RWPE2 (cell line): ENCODE results near the gene CIAO2A.

Experiments used
- ATAC-seq: fragments of 200-7000 bp; cut with Tn5 transposase; 3 replicates; pipeline ENCODE4 v1.9.1; 2021; ENCODE audit warnings: low read depth
- DNase-seq: peaks from one replicate; pipeline ENCODE4 v3.0.0-alpha.2; 2020; ENCODE audit warnings: low spot score
- H3K27ac ChIP-seq: fragments of 450-650 bp; 2 replicates; pipeline ENCODE4 v1.5.1; 2017; ENCODE audit warnings: mild to moderate bottlenecking; ENCODE audit not compliant: poor library complexity, severe bottlenecking
- H3K27me3 ChIP-seq: fragments of 250-450 bp; sonication (Bioruptor Pico); 2 replicates; pipeline ENCODE4 v1.5.1; 2021; ENCODE audit warnings: mild to moderate bottlenecking, moderate library complexity; ENCODE audit not compliant: insufficient read depth, poor library complexity, severe bottlenecking
- H3K36me3 ChIP-seq: fragments of 250-450 bp; sonication (Bioruptor Pico); 2 replicates; pipeline ENCODE4 v1.5.1; 2020; ENCODE audit warnings: low read depth, mild to moderate bottlenecking, moderate library complexity
- H3K4me1 ChIP-seq: fragments of 250-450 bp; sonication (Bioruptor Pico); 2 replicates; pipeline ENCODE4 v1.5.1; 2021; ENCODE audit warnings: mild to moderate bottlenecking, moderate library complexity; ENCODE audit not compliant: insufficient read depth, poor library complexity, severe bottlenecking
- H3K4me3 ChIP-seq: fragments of 250-450 bp; sonication (Bioruptor Pico); 2 replicates; pipeline ENCODE4 v1.5.1; 2021; ENCODE audit warnings: mild to moderate bottlenecking, moderate library complexity; ENCODE audit not compliant: severe bottlenecking
- H3K9me3 ChIP-seq: fragments of 250-450 bp; sonication (Bioruptor Pico); 2 replicates; pipeline ENCODE4 v1.5.1; 2021; ENCODE audit warnings: mild to moderate bottlenecking, moderate library complexity; ENCODE audit not compliant: severe bottlenecking
- TF ChIP-seq, protein P1 (sequence below): fragments of 450-650 bp; IDR thresholded peaks from one replicate; pipeline ENCODE4 v1.5.1; 2017; ENCODE audit warnings: mild to moderate bottlenecking, moderate library complexity; ENCODE audit not compliant: poor library complexity, severe bottlenecking

CIAO2A gene

DNA sequence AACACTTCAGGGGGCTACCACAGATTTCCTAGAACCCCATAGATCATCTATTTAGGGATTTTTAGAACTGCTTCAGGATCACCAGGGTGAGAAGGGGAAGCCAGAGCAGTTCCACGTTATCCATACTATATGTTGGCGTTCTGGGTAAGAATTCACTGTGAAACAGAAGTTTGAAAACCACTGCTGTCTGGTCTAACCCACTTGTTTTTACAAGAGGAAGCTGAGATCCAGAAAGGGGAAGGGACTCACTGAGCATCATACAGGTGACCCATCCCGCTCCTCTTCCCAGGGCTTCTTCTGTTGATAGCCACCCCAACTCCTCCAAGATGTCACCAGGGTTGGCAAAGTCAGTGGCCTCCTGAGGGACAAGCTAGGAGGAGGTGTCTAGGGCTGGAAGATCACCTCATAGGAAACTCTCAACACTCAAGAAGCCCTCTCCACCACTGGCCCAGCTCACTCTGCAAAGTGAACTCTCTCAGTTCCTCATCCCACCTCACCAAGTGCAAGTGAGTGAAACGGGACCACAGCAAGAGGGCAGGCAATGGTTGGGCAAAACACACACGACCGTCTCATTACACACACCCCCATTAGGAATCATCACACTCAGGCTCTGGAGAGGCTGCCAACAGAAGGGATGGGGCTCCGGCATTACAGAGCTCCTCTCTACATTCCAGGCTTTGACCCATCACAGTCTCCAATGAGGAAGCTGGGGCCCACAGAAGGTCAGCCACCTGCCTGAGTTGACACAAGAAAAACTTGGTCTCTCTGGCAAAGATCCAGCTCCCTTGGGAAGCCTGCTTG, 49.1 kb downstream of the CIAO2A start:
- Histone ChIP-seq H3K27ac (no peak overlapping the region), H3K4me3 (no peak overlapping the region), H3K27me3 (no peaks in the 10 kb centered on the region), H3K4me1 (no peaks in the 10 kb centered on the region), H3K36me3 (no peaks in the 10 kb centered on the region), H3K9me3 (no peaks in the 10 kb centered on the region)
- TF ChIP-seq, protein P1, sequence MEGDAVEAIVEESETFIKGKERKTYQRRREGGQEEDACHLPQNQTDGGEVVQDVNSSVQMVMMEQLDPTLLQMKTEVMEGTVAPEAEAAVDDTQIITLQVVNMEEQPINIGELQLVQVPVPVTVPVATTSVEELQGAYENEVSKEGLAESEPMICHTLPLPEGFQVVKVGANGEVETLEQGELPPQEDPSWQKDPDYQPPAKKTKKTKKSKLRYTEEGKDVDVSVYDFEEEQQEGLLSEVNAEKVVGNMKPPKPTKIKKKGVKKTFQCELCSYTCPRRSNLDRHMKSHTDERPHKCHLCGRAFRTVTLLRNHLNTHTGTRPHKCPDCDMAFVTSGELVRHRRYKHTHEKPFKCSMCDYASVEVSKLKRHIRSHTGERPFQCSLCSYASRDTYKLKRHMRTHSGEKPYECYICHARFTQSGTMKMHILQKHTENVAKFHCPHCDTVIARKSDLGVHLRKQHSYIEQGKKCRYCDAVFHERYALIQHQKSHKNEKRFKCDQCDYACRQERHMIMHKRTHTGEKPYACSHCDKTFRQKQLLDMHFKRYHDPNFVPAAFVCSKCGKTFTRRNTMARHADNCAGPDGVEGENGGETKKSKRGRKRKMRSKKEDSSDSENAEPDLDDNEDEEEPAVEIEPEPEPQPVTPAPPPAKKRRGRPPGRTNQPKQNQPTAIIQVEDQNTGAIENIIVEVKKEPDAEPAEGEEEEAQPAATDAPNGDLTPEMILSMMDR, result no peak
- DNase-seq (no peak), ATAC-seq (no peak)

DNA sequence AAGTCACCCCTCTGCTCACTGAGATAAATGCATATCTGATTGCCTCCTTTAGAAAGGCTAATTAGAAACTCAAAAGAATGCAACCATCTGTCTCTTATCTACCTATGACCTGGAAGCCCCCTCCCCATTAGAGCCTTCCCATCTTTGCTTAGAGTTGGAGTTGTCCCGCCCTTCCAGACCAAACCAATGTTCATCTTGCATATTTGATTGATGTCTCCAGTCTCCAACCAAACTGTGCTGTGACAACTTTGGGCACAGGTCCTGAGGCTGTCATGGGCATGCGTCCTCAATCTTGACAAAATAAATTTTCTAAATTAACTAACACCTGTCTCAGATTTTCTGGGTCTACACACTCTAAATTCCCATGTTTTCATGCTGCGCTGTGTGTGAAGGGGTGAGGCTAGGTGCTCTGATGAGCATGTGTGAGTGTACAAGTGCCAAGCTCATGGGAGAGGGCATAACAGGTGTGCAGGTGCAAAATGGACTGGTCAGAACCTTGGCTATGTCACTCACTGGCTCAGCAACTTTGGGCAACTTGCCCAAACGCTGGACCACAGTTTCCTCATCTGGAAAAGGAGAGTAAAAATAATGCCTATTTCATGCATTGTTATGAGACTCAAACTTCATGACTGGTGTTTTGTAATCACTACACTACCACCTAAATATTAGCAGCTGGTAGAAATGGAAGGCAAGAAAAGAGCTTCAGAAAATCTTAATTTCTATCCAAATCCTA, 54.6 kb downstream of the CIAO2A start:
- no peaks in the 10 kb centered on the region for H3K36me3 ChIP-seq
- H3K27ac ChIP-seq, result no peak overlapping the region
- H3K27me3 ChIP-seq, result no peaks in the 10 kb centered on the region
- no peak overlapping the region for H3K4me3 ChIP-seq
- ATAC-seq, result no peak
- no peak for DNase-seq
- TF ChIP-seq, protein P1, result no peak
- no peaks in the 10 kb centered on the region for H3K4me1 ChIP-seq
- no peaks in the 10 kb centered on the region for H3K9me3 ChIP-seq

DNA sequence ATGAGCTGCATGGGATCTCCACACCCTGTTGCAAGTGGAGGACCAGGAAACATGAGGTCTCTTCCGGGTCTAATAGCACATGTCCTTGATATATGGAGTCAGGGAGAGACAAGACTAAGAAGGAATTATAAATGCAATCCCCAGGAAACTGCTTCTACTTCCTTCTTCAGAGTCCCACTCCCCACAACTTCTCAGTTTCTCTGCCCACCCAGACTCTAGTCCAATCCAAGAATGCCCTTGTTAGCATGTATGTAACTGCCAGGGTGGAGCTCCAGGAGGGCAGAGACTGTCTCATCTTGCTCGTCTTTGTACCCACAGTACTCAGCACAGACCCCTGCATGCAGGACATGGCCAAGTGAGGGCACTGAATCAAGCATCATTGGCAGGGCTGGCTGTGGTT, 55.7 kb downstream of the CIAO2A start:
- TF ChIP-seq, protein P1, result no peak
- Histone ChIP-seq H3K4me3 (no peak overlapping the region), H3K27ac (no peak overlapping the region), H3K4me1 (no peaks in the 10 kb centered on the region), H3K27me3 (no peaks in the 10 kb centered on the region), H3K36me3 (no peaks in the 10 kb centered on the region), H3K9me3 (no peaks in the 10 kb centered on the region)
- DNase-seq (no peak), ATAC-seq (no peak)

DNA sequence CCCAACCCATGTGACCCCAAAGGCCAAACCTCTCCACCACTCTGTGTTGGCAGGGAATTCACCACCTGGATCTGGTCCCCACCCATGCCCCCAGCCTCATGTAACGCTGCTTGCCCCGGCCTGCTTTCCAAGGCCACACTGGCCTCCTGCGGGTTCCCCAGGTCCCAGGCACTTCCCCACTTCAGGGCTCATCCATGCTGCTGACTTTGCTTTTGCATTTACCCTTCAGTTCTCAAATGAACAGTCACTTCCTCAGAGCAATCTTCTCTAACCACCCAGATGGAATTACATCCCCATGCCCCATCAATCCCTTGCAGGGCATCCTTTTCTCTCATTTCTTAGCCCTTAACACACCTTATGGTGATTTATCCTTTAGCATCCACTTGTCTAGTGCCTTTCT, 56.5 kb downstream of the CIAO2A start:
- Histone ChIP-seq H3K4me3 (no peak overlapping the region), H3K27ac (no peak overlapping the region), H3K36me3 (no peaks in the 10 kb centered on the region), H3K4me1 (no peaks in the 10 kb centered on the region), H3K27me3 (no peaks in the 10 kb centered on the region), H3K9me3 (no peaks in the 10 kb centered on the region)
- ATAC-seq (no peak), DNase-seq (peak; percentile 43)
- TF ChIP-seq, protein P1, result no peak

DNA sequence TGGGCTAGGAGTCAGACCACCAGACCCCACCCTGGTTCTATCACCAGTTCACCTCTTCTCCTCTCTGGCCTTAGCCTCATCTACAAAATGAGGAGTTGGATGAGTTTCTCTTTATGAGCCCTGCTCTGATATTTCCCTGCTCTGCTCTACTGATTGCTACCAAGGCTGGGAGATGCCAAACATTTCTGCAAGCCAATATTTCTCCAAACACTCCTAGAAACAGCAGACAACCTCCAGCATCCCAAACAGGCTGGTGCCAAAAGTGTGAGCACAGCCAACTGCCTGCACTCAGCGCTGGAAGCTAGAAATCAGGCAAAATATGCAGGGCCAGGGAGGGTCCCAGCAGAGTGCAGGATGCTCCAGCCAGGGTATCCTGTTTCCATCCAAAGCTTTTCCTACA, 58.1 kb downstream of the CIAO2A start:
- ATAC-seq, result no peak
- no peak overlapping the region for H3K4me3 ChIP-seq
- no peaks in the 10 kb centered on the region for H3K36me3 ChIP-seq
- no peak overlapping the region for H3K27ac ChIP-seq
- H3K9me3 ChIP-seq, result no peaks in the 10 kb centered on the region
- H3K27me3 ChIP-seq, result no peaks in the 10 kb centered on the region
- no peak for DNase-seq
- TF ChIP-seq, protein P1, result no peak
- no peaks in the 10 kb centered on the region for H3K4me1 ChIP-seq
